Measurements from ENCODE around the gene PRKG1.

GRCh38 chr10:52136921-52137320, 1062.6 kb downstream of the PRKG1 start:
- TF ChIP-seq, protein P1, sequence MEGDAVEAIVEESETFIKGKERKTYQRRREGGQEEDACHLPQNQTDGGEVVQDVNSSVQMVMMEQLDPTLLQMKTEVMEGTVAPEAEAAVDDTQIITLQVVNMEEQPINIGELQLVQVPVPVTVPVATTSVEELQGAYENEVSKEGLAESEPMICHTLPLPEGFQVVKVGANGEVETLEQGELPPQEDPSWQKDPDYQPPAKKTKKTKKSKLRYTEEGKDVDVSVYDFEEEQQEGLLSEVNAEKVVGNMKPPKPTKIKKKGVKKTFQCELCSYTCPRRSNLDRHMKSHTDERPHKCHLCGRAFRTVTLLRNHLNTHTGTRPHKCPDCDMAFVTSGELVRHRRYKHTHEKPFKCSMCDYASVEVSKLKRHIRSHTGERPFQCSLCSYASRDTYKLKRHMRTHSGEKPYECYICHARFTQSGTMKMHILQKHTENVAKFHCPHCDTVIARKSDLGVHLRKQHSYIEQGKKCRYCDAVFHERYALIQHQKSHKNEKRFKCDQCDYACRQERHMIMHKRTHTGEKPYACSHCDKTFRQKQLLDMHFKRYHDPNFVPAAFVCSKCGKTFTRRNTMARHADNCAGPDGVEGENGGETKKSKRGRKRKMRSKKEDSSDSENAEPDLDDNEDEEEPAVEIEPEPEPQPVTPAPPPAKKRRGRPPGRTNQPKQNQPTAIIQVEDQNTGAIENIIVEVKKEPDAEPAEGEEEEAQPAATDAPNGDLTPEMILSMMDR (IDR thresholded peaks at IDR 0.05), result no peak
- no peak for TF ChIP-seq POLR2A (IDR thresholded peaks at IDR 0.05)
